GM23338 (cell line): Measurements from ENCODE around the gene PLEKHD1. TPM values are rescaled to one million over a fixed set of nuclear protein-coding genes. Genes with fewer than 3 reads are reported as not detected.

Experiments used
- ATAC-seq: fragments of 200-7000 bp; cut with Tn5 transposase; 3 replicates; pipeline ENCODE4 v1.9.1; 2020
- DNase-seq: peaks from one replicate; pipeline ENCODE4 v3.0.0-alpha.2; 2015; ENCODE audit warnings: low spot score
- H2AFZ ChIP-seq: fragments of 200-600 bp; sonication (generic); 2 replicates; pipeline ENCODE4 v1.8.0; 2016; ENCODE audit warnings: antibody characterized with exemption, mild to moderate bottlenecking, moderate library complexity
- H3F3A ChIP-seq: fragments of 200-600 bp; sonication (generic); replicated peaks from 2 replicates; pipeline ENCODE4 v1.8.0; 2017; ENCODE audit warnings: antibody characterized with exemption, mixed run types, low read depth
- H3K27ac ChIP-seq: fragments of 200-600 bp; sonication (generic); 2 replicates; pipeline ENCODE4 v1.6.1; 2016; ENCODE audit warnings: low read depth
- H3K27me3 ChIP-seq: fragments of 200-600 bp; sonication (generic); 2 replicates; pipeline ENCODE4 v1.8.0; 2016; ENCODE audit warnings: mild to moderate bottlenecking, mixed run types, moderate library complexity; ENCODE audit not compliant: insufficient read depth
- H3K36me3 ChIP-seq: fragments of 200-600 bp; sonication (generic); 2 replicates; pipeline ENCODE4 v1.8.0; 2016; ENCODE audit warnings: mild to moderate bottlenecking; ENCODE audit not compliant: insufficient read depth
- H3K4me1 ChIP-seq: fragments of 200-600 bp; sonication (generic); 2 replicates; pipeline ENCODE4 v1.8.0; 2016; ENCODE audit warnings: mild to moderate bottlenecking, moderate library complexity; ENCODE audit not compliant: insufficient read depth
- H3K4me2 ChIP-seq: fragments of 200-600 bp; sonication (generic); 2 replicates; pipeline ENCODE4 v1.7.1; 2017; ENCODE audit warnings: mixed run types
- H3K4me3 ChIP-seq: fragments of 200-600 bp; sonication (generic); 2 replicates; pipeline ENCODE4 v1.6.1; 2016; ENCODE audit warnings: mixed run types
- H3K79me2 ChIP-seq: fragments of 200-600 bp; sonication (generic); replicated peaks from 2 replicates; pipeline ENCODE4 v1.8.0; 2017; ENCODE audit warnings: mild to moderate bottlenecking; ENCODE audit not compliant: insufficient read depth
- H3K9me2 ChIP-seq: fragments of 200-600 bp; sonication (generic); 2 replicates; pipeline ENCODE4 v1.8.0; 2017; ENCODE audit not compliant: insufficient read depth
- H4K20me1 ChIP-seq: fragments of 200-600 bp; sonication (generic); replicated peaks from 2 replicates; pipeline ENCODE4 v1.8.0; 2017; ENCODE audit warnings: mild to moderate bottlenecking; ENCODE audit not compliant: insufficient read depth
- H3K27ac Mint-ChIP-seq: 2 replicates; pipeline ENCODE4 v1.8.0; 2020; ENCODE audit warnings: inconsistent platforms, mild to moderate bottlenecking, moderate library complexity, mixed read lengths
- H3K27me3 Mint-ChIP-seq: 3 replicates; pipeline ENCODE4 v1.8.0; 2022; ENCODE audit warnings: low read depth, mild to moderate bottlenecking, moderate library complexity, mixed read lengths, inconsistent platforms; ENCODE audit not compliant: insufficient read depth, poor library complexity
- H3K36me3 Mint-ChIP-seq: 3 replicates; pipeline ENCODE4 v1.8.0; 2021; ENCODE audit warnings: low read depth, mild to moderate bottlenecking, inconsistent platforms, moderate library complexity, mixed read lengths
- H3K4me1 Mint-ChIP-seq: 3 replicates; pipeline ENCODE4 v1.8.0; 2020; ENCODE audit warnings: mild to moderate bottlenecking, inconsistent platforms, mixed read lengths
- H3K4me3 Mint-ChIP-seq: 3 replicates; pipeline ENCODE4 v1.8.0; 2021; ENCODE audit warnings: moderate library complexity, mild to moderate bottlenecking, inconsistent platforms, mixed read lengths
- H3K9me3 Mint-ChIP-seq: 3 replicates; pipeline ENCODE4 v1.8.0; 2020; ENCODE audit warnings: moderate library complexity, mild to moderate bottlenecking, inconsistent platforms, mixed read lengths
- CREB1 ChIP-seq: fragments of 250-450 bp; sonication (Bioruptor Pico); IDR thresholded peaks from 2 replicates; pipeline ENCODE4 v1.5.0; 2020; ENCODE audit warnings: low read depth, mild to moderate bottlenecking, moderate library complexity
- EZH2 ChIP-seq: fragments of 200-600 bp; sonication (generic); IDR thresholded peaks from one replicate; pipeline ENCODE4 v1.8.0; 2017; ENCODE audit warnings: antibody characterized with exemption, mild to moderate bottlenecking, low read depth; ENCODE audit not compliant: unreplicated experiment
- EZH2phosphoT487 ChIP-seq: fragments of 200-600 bp; sonication (generic); IDR thresholded peaks from one replicate; pipeline ENCODE4 v1.8.1; 2018; ENCODE audit warnings: antibody characterized with exemption; ENCODE audit not compliant: unreplicated experiment
- JUNB ChIP-seq: IDR thresholded peaks from one replicate; pipeline ENCODE4 v1.6.1; 2016; ENCODE audit warnings: antibody characterized with exemption; ENCODE audit not compliant: unreplicated experiment
- NANOG ChIP-seq: IDR thresholded peaks from 2 replicates; pipeline ENCODE4 v1.6.1; 2016; ENCODE audit warnings: antibody characterized with exemption, borderline replicate concordance
- POLR2AphosphoS5 ChIP-seq: IDR thresholded peaks from 2 replicates; pipeline ENCODE4 v1.6.1; 2016; ENCODE audit warnings: antibody characterized with exemption, low read depth
- STAT1 ChIP-seq: IDR thresholded peaks from one replicate; pipeline ENCODE4 v1.6.1; 2016; ENCODE audit warnings: antibody characterized with exemption; ENCODE audit not compliant: unreplicated experiment
- ZNF114 ChIP-seq: fragments of 250-450 bp; sonication (Bioruptor Pico); IDR thresholded peaks from 2 replicates; pipeline ENCODE4 v1.5.0; 2020; ENCODE audit warnings: mild to moderate bottlenecking, moderate library complexity
- ZNF331 ChIP-seq: fragments of 250-450 bp; sonication (Bioruptor Pico); IDR thresholded peaks from 2 replicates; pipeline ENCODE4 v1.5.0; 2020; ENCODE audit warnings: low read depth, mild to moderate bottlenecking, moderate library complexity
- polyA plus RNA-seq: library from polyadenylated mRNA; unstranded; fragments of >200 nt; fragmentation: Nextera tagmentation; extraction: Ambion mirVana; gene quantifications from 2 replicates; pipeline ENCODE4 v1.2.1, GENCODE V29; 2016
- total RNA-seq: library from RNA; depleted of rRNA; stranded (reverse); fragments of >200 nt; shearing (Covaris generic); gene quantifications from 2 replicates; pipeline ENCODE4 v1.2.3, GENCODE V29; 2014
- TF ChIP-seq, protein P1 (sequence below), 2 experiments: fragments of 200-600 bp in 1 of 2; sonication (generic) in 1 of 2; conservative IDR thresholded peaks; 2 replicates each; pipeline versions ENCODE4 v1.5.1 to v1.6.1; 2016 to 2017; ENCODE audit warnings: antibody characterized with exemption in 2 of 2, low read depth in 2 of 2, mild to moderate bottlenecking in 2 of 2, moderate library complexity in 1 of 2
- TF ChIP-seq, protein P2 (sequence below): IDR thresholded peaks from 2 replicates; pipeline ENCODE4 v1.6.1; 2016; ENCODE audit warnings: antibody characterized with exemption
- TF ChIP-seq, protein P3 (sequence below): fragments of 250-450 bp; sonication (Bioruptor Pico); IDR thresholded peaks from 2 replicates; pipeline ENCODE4 v1.5.0; 2020; ENCODE audit warnings: mild to moderate bottlenecking, moderate library complexity
- TF ChIP-seq, protein P4 (sequence below): IDR thresholded peaks from one replicate; pipeline ENCODE4 v1.6.1; 2018; ENCODE audit warnings: antibody characterized with exemption; ENCODE audit not compliant: unreplicated experiment

PLEKHD1 gene
- total and polyA plus RNA-seq, 2 experiments from 2014 or later = 0.19 to 0.28 TPM

DNA sequence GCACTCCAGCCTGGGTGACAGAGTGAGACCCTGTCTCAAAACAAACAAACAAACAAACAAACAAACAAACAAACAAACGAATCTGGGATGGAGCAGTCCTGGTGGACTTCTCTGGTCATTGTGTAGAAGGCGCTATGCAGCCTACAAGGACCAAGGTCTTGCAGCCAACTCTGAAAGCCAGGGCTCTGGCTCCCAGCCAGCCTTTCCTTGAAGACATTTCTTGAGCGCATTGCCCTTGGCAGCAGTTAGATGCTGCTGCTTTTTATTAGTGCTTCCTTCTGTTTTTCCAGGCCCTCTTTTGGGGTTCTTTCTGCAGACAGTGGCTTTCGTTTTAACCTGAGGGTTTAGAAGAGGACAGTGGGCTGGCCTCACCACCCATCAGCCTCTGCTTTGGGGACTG lies 70.0 kb downstream of the PLEKHD1 start (continued):
- TF ChIP-seq EZH2 = no peak
- no peak for TF ChIP-seq CREB1 (CRISPR knock-in tag)
- TF ChIP-seq POLR2AphosphoS5 = no peak

DNA sequence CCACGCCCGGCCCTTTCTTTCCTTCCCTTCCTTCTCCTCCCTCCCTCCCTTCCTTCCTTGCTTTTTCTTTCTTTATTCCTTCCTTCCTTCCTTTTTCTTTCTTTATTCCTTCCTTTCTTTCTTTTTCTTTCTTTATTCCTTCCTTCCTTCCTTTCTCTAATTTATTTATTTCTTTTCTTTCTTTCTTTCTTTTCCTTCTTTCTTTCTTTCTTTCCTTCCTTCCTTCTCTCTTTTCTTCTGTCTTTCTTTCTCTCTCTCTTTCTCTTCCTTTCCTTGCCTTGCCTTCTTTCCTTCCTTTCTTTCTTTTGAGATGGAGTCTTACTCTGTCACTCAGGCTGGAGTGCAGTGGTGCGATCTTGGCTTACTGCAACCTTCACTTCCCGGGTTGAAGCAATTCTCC lies 74.2 kb downstream of the PLEKHD1 start:
- Mint-ChIP-seq H3K27me3 (peaks cover 8% of the 10 kb centered on the region), H3K36me3 (no peaks in the 10 kb centered on the region), H3K4me1 (peaks cover 22% of the 10 kb centered on the region), H3K9me3 (no peaks in the 10 kb centered on the region; the same call in 2 of the 3 replicates), H3K4me3 (no peak overlapping the region), H3K27ac (no peak overlapping the region)
- Histone ChIP-seq H3K4me3 (no peak overlapping the region), H3K36me3 (no peaks in the 10 kb centered on the region), H3K27me3 (no peaks in the 10 kb centered on the region), H3K27ac (no peak overlapping the region), H3K4me1 (peaks cover 13% of the 10 kb centered on the region; the same call in 1 of the 2 replicates), H2AFZ (no peak overlapping the region), H3K9me2 (no peaks in the 10 kb centered on the region), H3K79me2 (no peaks in the 10 kb centered on the region), H3K4me2 (no peak overlapping the region), H4K20me1 (no peaks in the 10 kb centered on the region), H3F3A (no peaks in the 10 kb centered on the region)
- DNase-seq (no peak), ATAC-seq (no peak)
- TF ChIP-seq EZH2 = no peak
- TF ChIP-seq, protein P1, sequence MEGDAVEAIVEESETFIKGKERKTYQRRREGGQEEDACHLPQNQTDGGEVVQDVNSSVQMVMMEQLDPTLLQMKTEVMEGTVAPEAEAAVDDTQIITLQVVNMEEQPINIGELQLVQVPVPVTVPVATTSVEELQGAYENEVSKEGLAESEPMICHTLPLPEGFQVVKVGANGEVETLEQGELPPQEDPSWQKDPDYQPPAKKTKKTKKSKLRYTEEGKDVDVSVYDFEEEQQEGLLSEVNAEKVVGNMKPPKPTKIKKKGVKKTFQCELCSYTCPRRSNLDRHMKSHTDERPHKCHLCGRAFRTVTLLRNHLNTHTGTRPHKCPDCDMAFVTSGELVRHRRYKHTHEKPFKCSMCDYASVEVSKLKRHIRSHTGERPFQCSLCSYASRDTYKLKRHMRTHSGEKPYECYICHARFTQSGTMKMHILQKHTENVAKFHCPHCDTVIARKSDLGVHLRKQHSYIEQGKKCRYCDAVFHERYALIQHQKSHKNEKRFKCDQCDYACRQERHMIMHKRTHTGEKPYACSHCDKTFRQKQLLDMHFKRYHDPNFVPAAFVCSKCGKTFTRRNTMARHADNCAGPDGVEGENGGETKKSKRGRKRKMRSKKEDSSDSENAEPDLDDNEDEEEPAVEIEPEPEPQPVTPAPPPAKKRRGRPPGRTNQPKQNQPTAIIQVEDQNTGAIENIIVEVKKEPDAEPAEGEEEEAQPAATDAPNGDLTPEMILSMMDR (conservative IDR thresholded peaks at IDR 0.05; ENCODE audit: low read depth in 2 of 2) = no peak
- no peak for TF ChIP-seq CREB1 (CRISPR knock-in tag)
- no peak for TF ChIP-seq STAT1
- TF ChIP-seq, protein P2, sequence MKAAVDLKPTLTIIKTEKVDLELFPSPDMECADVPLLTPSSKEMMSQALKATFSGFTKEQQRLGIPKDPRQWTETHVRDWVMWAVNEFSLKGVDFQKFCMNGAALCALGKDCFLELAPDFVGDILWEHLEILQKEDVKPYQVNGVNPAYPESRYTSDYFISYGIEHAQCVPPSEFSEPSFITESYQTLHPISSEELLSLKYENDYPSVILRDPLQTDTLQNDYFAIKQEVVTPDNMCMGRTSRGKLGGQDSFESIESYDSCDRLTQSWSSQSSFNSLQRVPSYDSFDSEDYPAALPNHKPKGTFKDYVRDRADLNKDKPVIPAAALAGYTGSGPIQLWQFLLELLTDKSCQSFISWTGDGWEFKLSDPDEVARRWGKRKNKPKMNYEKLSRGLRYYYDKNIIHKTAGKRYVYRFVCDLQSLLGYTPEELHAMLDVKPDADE = no peak
- TF ChIP-seq, protein P3, sequence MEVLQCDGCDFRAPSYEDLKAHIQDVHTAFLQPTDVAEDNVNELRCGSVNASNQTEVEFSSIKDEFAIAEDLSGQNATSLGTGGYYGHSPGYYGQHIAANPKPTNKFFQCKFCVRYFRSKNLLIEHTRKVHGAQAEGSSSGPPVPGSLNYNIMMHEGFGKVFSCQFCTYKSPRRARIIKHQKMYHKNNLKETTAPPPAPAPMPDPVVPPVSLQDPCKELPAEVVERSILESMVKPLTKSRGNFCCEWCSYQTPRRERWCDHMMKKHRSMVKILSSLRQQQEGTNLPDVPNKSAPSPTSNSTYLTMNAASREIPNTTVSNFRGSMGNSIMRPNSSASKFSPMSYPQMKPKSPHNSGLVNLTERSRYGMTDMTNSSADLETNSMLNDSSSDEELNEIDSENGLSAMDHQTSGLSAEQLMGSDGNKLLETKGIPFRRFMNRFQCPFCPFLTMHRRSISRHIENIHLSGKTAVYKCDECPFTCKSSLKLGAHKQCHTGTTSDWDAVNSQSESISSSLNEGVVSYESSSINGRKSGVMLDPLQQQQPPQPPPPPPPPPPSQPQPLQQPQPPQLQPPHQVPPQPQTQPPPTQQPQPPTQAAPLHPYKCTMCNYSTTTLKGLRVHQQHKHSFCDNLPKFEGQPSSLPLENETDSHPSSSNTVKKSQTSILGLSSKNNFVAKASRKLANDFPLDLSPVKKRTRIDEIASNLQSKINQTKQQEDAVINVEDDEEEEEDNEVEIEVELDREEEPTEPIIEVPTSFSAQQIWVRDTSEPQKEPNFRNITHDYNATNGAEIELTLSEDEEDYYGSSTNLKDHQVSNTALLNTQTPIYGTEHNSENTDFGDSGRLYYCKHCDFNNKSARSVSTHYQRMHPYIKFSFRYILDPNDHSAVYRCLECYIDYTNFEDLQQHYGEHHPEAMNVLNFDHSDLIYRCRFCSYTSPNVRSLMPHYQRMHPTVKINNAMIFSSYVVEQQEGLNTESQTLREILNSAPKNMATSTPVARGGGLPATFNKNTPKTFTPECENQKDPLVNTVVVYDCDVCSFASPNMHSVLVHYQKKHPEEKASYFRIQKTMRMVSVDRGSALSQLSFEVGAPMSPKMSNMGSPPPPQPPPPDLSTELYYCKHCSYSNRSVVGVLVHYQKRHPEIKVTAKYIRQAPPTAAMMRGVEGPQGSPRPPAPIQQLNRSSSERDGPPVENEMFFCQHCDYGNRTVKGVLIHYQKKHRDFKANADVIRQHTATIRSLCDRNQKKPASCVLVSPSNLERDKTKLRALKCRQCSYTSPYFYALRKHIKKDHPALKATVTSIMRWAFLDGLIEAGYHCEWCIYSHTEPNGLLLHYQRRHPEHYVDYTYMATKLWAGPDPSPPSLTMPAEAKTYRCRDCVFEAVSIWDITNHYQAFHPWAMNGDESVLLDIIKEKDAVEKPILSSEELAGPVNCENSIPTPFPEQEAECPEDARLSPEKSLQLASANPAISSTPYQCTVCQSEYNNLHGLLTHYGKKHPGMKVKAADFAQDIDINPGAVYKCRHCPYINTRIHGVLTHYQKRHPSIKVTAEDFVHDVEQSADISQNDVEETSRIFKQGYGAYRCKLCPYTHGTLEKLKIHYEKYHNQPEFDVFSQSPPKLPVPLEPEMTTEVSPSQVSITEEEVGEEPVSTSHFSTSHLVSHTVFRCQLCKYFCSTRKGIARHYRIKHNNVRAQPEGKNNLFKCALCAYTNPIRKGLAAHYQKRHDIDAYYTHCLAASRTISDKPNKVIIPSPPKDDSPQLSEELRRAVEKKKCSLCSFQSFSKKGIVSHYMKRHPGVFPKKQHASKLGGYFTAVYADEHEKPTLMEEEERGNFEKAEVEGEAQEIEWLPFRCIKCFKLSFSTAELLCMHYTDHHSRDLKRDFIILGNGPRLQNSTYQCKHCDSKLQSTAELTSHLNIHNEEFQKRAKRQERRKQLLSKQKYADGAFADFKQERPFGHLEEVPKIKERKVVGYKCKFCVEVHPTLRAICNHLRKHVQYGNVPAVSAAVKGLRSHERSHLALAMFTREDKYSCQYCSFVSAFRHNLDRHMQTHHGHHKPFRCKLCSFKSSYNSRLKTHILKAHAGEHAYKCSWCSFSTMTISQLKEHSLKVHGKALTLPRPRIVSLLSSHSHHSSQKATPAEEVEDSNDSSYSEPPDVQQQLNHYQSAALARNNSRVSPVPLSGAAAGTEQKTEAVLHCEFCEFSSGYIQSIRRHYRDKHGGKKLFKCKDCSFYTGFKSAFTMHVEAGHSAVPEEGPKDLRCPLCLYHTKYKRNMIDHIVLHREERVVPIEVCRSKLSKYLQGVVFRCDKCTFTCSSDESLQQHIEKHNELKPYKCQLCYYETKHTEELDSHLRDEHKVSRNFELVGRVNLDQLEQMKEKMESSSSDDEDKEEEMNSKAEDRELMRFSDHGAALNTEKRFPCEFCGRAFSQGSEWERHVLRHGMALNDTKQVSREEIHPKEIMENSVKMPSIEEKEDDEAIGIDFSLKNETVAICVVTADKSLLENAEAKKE (CRISPR knock-in tag) = no peak
- no peak for TF ChIP-seq EZH2phosphoT487
- no peak for TF ChIP-seq POLR2AphosphoS5
- no peak for TF ChIP-seq NANOG
- no peak for TF ChIP-seq ZNF114 (CRISPR knock-in tag)
- TF ChIP-seq, protein P4, sequence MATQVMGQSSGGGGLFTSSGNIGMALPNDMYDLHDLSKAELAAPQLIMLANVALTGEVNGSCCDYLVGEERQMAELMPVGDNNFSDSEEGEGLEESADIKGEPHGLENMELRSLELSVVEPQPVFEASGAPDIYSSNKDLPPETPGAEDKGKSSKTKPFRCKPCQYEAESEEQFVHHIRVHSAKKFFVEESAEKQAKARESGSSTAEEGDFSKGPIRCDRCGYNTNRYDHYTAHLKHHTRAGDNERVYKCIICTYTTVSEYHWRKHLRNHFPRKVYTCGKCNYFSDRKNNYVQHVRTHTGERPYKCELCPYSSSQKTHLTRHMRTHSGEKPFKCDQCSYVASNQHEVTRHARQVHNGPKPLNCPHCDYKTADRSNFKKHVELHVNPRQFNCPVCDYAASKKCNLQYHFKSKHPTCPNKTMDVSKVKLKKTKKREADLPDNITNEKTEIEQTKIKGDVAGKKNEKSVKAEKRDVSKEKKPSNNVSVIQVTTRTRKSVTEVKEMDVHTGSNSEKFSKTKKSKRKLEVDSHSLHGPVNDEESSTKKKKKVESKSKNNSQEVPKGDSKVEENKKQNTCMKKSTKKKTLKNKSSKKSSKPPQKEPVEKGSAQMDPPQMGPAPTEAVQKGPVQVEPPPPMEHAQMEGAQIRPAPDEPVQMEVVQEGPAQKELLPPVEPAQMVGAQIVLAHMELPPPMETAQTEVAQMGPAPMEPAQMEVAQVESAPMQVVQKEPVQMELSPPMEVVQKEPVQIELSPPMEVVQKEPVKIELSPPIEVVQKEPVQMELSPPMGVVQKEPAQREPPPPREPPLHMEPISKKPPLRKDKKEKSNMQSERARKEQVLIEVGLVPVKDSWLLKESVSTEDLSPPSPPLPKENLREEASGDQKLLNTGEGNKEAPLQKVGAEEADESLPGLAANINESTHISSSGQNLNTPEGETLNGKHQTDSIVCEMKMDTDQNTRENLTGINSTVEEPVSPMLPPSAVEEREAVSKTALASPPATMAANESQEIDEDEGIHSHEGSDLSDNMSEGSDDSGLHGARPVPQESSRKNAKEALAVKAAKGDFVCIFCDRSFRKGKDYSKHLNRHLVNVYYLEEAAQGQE = no peak
- TF ChIP-seq JUNB = no peak
- no peak for TF ChIP-seq ZNF331
